ENCODE results near the gene GRIPAP1. TPM values are rescaled to one million over a fixed set of nuclear protein-coding genes. Genes with fewer than 3 reads are reported as not detected.
A peak's percentile ranks its signal among the peaks of the same experiment; 100 is the strongest.

Gene GRIPAP1
- total RNA-seq, 3 donors from 2014 or later (not counting 1 experiment from before 2014, with no cell fraction given) = 120 to 141 (median 131) TPM

DNA sequence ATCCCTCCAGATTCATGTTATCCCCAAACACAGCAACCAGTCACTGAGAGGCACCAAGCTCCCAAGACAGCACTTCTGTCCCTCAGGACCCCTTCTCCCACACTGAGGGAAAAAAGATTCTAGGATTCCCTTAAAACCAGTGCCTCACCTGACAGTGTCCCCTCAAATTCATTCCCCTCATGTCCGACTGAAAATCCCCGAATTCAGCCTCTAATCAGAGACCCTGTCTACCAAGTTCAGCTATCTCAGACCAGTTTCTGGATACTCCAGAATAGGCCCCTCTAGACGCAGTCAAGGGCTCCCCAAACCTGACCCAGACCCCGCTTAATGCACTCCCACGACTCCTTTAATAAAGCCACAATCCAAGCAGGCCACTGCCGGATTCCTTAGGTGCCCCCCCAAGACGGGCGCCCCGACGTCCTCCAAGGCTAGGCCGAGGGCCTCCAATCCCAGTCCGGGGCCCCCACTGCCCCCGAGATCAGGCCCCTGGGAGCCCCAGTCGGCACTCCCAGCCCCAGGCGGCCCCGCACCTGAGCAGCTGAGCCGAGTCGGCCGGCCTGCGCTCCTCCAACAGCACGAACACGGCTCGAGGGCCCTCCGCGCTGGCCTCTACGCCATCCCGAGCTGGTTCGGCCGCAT is 40.6 kb upstream of the GRIPAP1 start:
- Histone ChIP-seq H3K27me3 (ENCODE audit: control insufficient read depth, insufficient read depth, low read length) (no peaks in the 10 kb centered on the region), H3K9me3 (ENCODE audit: control insufficient read depth, insufficient read depth, low read length) (no peaks in the 10 kb centered on the region), H3K4me3 (ENCODE audit: low read length) (peak overlapping the region; percentile 66), H3K36me3 (ENCODE audit: control insufficient read depth, insufficient read depth, low read length) (peaks cover 16% of the 10 kb centered on the region), H3K4me1 (ENCODE audit: control insufficient read depth, insufficient read depth, low read length) (peaks cover 33% of the 10 kb centered on the region), H3K27ac (ENCODE audit: low read length) (peak overlapping the region; percentile 94)
- under 1% methylated on average over 29 of the region's 29 CpGs for WGBS (ENCODE audit: insufficient coverage)
- H3K27me3 Mint-ChIP-seq (ENCODE audit: low read depth in 2 of 2) = no peaks in the 10 kb centered on the region
- no peaks in the 10 kb centered on the region for H3K9me3 Mint-ChIP-seq
- TF ChIP-seq, protein P1, sequence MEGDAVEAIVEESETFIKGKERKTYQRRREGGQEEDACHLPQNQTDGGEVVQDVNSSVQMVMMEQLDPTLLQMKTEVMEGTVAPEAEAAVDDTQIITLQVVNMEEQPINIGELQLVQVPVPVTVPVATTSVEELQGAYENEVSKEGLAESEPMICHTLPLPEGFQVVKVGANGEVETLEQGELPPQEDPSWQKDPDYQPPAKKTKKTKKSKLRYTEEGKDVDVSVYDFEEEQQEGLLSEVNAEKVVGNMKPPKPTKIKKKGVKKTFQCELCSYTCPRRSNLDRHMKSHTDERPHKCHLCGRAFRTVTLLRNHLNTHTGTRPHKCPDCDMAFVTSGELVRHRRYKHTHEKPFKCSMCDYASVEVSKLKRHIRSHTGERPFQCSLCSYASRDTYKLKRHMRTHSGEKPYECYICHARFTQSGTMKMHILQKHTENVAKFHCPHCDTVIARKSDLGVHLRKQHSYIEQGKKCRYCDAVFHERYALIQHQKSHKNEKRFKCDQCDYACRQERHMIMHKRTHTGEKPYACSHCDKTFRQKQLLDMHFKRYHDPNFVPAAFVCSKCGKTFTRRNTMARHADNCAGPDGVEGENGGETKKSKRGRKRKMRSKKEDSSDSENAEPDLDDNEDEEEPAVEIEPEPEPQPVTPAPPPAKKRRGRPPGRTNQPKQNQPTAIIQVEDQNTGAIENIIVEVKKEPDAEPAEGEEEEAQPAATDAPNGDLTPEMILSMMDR (IDR thresholded peaks at IDR 0.05) = no peak
- ATAC-seq (no peak), DNase-seq (no peak)
- H3K27ac Mint-ChIP-seq = peak overlapping the region; percentile 89 to 92
- peak overlapping the region; percentile 86 for H3K4me3 Mint-ChIP-seq
- intact Hi-C loops (cut with micrococcal nuclease) = loop anchor here (1.0 to 5.0 kb wide), 3 partner anchors 40 to 125 kb away; partner anchors contain the start of genes GRIPAP1 and PIM2
- no peaks in the 10 kb centered on the region for H3K36me3 Mint-ChIP-seq
- peaks cover 23 to 33% of the 10 kb centered on the region in 2 donors for H3K4me1 Mint-ChIP-seq

DNA sequence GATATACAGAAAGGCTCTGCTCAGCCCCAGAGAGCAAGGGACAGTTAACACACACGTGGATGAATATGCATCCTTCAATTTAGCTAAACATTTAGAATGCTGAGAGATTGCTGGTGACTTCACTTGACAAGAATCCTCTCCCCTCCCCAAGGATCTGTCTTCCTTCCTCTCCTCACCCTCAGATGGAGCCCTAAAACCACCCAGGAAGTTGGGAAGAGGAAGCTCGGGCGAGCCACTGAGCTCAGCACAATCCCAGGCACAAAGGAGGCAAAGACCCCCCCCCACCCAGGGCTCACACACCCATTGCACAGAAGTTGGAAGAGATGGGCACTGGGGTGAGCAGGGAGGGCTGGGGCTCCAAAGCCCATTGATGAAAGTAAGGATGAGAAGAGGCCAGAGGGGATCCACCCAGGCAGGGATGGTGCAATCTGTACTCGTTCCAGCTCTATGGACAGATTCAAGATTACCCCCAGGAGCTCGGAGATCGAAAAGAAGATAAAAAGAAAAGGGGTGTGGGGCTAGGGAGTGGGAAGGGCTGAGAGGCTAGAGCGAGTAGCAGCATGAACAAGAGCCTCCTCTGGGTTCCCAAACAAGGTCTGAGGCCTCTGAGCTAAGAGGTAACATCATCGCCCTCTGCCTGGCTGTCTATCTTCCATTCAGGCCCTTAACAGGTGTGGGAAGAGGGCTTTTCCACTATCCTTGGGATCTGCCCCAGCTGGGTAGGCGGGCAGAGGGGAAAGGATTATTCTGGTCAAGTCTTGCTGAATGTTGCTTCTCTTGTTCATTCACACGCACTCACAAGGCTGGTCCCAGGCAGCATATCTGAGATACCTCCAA is 39.9 kb upstream of the GRIPAP1 start:
- Histone ChIP-seq H3K27me3 (ENCODE audit: control insufficient read depth, insufficient read depth, low read length) (no peaks in the 10 kb centered on the region), H3K36me3 (ENCODE audit: control insufficient read depth, insufficient read depth, low read length) (peaks cover 17% of the 10 kb centered on the region), H3K4me1 (ENCODE audit: control insufficient read depth, insufficient read depth, low read length) (peaks cover 33% of the 10 kb centered on the region), H3K27ac (ENCODE audit: low read length) (peak overlapping the region; percentile 94), H3K9me3 (ENCODE audit: control insufficient read depth, insufficient read depth, low read length) (no peaks in the 10 kb centered on the region), H3K4me3 (ENCODE audit: low read length) (peak overlapping the region; percentile 66)
- TF ChIP-seq, protein P1 (IDR thresholded peaks at IDR 0.05) = no peak
- Mint-ChIP-seq H3K36me3 (no peaks in the 10 kb centered on the region), H3K4me3 (peak overlapping the region; percentile 86), H3K4me1 (peaks cover 23 to 33% of the 10 kb centered on the region in 2 donors), H3K27ac (peak overlapping the region; percentile 89 to 92), H3K27me3 (ENCODE audit: low read depth in 2 of 2) (no peaks in the 10 kb centered on the region), H3K9me3 (no peaks in the 10 kb centered on the region)
- 32% methylated on average over 4 of the region's 10 CpGs for WGBS (ENCODE audit: insufficient coverage)
- intact Hi-C loops (cut with micrococcal nuclease) = loop anchor here (2.0 to 5.0 kb wide), 2 partner anchors 39 to 125 kb away; partner anchors contain the start of genes GRIPAP1 and PIM2
- DNase-seq (peak in 1 of 2 donors; percentile 28), ATAC-seq (no peak)

DNA sequence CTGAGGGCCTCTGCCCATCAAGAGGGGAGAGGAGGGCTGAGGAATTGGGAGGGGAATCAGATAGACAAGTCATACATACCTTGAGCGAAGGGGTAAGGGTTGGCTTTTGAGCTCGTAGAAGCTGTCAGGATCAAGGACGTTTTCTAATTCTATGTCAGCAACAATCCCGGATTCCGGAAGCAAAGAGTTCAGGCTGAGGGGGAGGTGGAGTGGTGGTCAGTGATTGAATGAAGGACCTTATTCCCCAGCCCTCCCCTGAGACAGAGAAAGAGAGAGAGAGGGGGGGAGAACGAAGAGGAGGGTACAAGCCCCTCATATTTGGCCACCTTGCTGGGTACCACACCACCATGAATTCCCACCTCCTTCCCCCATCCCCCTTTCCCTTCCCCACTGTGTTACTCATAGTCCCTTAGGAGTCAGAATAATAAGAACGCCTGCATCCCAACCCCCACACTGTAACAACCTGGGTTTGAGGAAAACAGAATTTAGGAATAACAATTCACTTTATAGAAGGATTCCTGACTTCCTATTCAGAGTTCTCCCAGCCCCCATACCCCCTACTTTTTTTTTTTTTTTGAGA is 38.4 kb upstream of the GRIPAP1 start:
- Histone ChIP-seq H3K4me3 (ENCODE audit: low read length) (no peak overlapping the region), H3K4me1 (ENCODE audit: control insufficient read depth, insufficient read depth, low read length) (peaks cover 33% of the 10 kb centered on the region), H3K27me3 (ENCODE audit: control insufficient read depth, insufficient read depth, low read length) (no peaks in the 10 kb centered on the region), H3K36me3 (ENCODE audit: control insufficient read depth, insufficient read depth, low read length) (peaks cover 17% of the 10 kb centered on the region), H3K27ac (ENCODE audit: low read length) (peak overlapping the region; percentile 57), H3K9me3 (ENCODE audit: control insufficient read depth, insufficient read depth, low read length) (no peaks in the 10 kb centered on the region)
- no peaks in the 10 kb centered on the region for H3K36me3 Mint-ChIP-seq
- ATAC-seq (no peak), DNase-seq (no peak)
- TF ChIP-seq, protein P1 (IDR thresholded peaks at IDR 0.05) = no peak
- H3K27me3 Mint-ChIP-seq (ENCODE audit: low read depth in 2 of 2) = no peaks in the 10 kb centered on the region
- H3K4me3 Mint-ChIP-seq = no peak overlapping the region
- peak overlapping the region; percentile 81 to 92 for H3K27ac Mint-ChIP-seq
- H3K4me1 Mint-ChIP-seq = peaks cover 23 to 33% of the 10 kb centered on the region in 2 donors
- H3K9me3 Mint-ChIP-seq = no peaks in the 10 kb centered on the region
- intact Hi-C loops (cut with micrococcal nuclease) = loop anchor here (5.0 kb wide), 1 partner anchor 123 kb away; the partner anchor contains the start of gene PIM2
- WGBS (ENCODE audit: insufficient coverage) = 88% methylated on average over 5 of the region's 7 CpGs
